HG03280 (cell line): ENCODE results near the gene PITX1.

Experiments
- ATAC-seq: cut with Tn5 transposase; IDR thresholded peaks from one replicate; pipeline ENCODE4 v1.9.1; 2021; ENCODE audit warnings: mild to moderate bottlenecking, moderate library complexity; ENCODE audit not compliant: unreplicated experiment

Gene PITX1

GRCh38 chr5:135062216-135063055, 28.4 kb upstream of the PITX1 start:
- no peak for ATAC-seq

- no peak for ATAC-seq
Measured at GRCh38 chr5:135061001-135061400, 27.0 kb upstream of the PITX1 start.

- no peak for ATAC-seq
Measured at GRCh38 chr5:135060021-135060420, 26.0 kb upstream of the PITX1 start.

- no peak for ATAC-seq
Measured at GRCh38 chr5:135059000-135059923, 25.2 kb upstream of the PITX1 start.

GRCh38 chr5:135058331-135058732, 24.3 kb upstream of the PITX1 start:
- no peak for ATAC-seq

GRCh38 chr5:135057233-135057632, 23.2 kb upstream of the PITX1 start:
- ATAC-seq = no peak

GRCh38 chr5:135056316-135057030, 22.4 kb upstream of the PITX1 start:
- ATAC-seq = no peak

GRCh38 chr5:135055396-135055795, 21.4 kb upstream of the PITX1 start:
- ATAC-seq = no peak

- ATAC-seq = no peak
Measured at GRCh38 chr5:135054546-135054945, 20.5 kb upstream of the PITX1 start.

- ATAC-seq = no peak
Measured at GRCh38 chr5:135053989-135054388, 20.0 kb upstream of the PITX1 start.

- peak; percentile 95 for ATAC-seq
Measured at GRCh38 chr5:135053278-135053677, 19.2 kb upstream of the PITX1 start.

GRCh38 chr5:135052511-135053145, 18.6 kb upstream of the PITX1 start:
- ATAC-seq = no peak

GRCh38 chr5:135051872-135052271, 17.8 kb upstream of the PITX1 start:
- no peak for ATAC-seq

GRCh38 chr5:135051399-135051798, 17.4 kb upstream of the PITX1 start:
- ATAC-seq = no peak

GRCh38 chr5:135050244-135050767, 16.3 kb upstream of the PITX1 start:
- no peak for ATAC-seq

GRCh38 chr5:135048930-135049329, 14.9 kb upstream of the PITX1 start:
- no peak for ATAC-seq

- no peak for ATAC-seq
Measured at GRCh38 chr5:135048286-135048685, 14.3 kb upstream of the PITX1 start.

GRCh38 chr5:135047347-135047695, 13.3 kb upstream of the PITX1 start:
- ATAC-seq = no peak

- no peak for ATAC-seq
Measured at GRCh38 chr5:135046661-135047346, 12.8 kb upstream of the PITX1 start.

GRCh38 chr5:135045488-135045887, 11.5 kb upstream of the PITX1 start:
- no peak for ATAC-seq
